NCI-H446 (cell line): Measurements from ENCODE around the gene PLEKHO1.
"Not testable (repeated sequence)": the region's sequence is repeated elsewhere in the genome, so short reads cannot be mapped to it uniquely, and the experiment has no call there.

ENCODE experiments used
- DNase-seq, 2 experiments: peaks; one replicate each; lab custom pipeline; 2025; lab: John Stamatoyannopoulos, UW

Gene PLEKHO1, protein sequence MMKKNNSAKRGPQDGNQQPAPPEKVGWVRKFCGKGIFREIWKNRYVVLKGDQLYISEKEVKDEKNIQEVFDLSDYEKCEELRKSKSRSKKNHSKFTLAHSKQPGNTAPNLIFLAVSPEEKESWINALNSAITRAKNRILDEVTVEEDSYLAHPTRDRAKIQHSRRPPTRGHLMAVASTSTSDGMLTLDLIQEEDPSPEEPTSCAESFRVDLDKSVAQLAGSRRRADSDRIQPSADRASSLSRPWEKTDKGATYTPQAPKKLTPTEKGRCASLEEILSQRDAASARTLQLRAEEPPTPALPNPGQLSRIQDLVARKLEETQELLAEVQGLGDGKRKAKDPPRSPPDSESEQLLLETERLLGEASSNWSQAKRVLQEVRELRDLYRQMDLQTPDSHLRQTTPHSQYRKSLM

DNA sequence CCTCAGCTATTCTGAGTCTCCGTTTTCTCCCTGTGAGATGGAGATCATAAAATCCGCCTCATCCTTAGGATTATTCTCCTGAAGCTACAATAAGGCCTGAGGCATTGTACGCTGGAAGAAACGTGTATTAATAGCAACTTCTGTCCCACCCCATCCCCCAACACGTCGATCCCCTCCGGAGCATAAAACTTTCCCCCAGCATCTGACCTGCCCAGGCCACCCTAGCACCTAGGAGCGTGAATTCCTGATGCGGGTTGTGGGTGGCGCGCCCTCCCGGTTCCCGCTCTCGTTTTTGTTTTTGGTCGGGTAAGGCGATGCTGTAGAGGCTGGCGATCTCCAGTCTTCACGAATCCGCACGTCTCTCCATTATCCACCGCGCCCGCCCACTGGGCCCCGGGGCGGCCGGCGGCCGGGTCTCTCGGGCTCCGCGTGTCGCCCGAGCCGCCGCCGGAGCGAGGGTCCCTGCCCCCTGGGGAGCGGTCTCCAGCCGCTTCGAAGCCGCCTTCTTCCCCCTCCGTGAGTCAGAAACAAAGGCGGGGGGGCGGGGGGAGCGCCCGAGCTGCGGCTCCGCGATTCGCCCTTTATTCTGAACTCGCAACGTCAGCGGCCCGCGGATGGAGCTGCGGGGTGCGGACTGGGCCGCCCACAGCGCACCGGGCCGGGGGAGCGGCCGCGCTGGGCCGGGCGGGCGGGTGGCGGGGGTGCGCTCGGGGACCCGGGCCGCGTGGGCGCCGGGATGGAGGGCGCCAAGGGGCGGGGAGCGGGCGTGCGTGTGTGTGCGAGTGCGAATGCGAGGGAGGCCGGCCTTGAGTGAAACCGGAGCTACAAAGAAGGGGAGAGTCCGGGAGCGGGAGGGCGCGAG, at the start of gene PLEKHO1:
Gene PLEKHO1, plus strand, starts transcription at position 646 of the 862 bp plus-strand sequence. CDS start 342 bp downstream, outside the sequence.
- peak; percentile 62 to 78 for DNase-seq

DNA sequence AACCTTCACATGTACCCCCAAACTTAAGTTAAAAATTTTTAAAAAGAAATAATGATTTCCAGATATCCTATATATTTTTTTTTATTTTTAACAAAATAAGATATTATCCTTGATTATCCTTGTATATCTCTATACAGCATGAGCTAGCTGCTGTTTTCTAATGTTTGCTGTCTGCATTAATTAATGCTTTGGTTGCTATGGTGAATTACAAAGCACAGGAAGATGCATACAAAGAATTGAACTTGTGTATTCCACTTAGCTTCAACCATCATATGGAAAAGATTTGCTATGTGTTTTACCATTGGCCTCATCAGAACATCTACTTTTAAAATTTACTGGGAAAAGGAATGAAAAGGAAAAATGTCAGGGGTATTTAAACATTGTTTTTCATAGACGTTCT, 46.7 kb upstream of the PLEKHO1 start:
- DNase-seq: no peak

DNA sequence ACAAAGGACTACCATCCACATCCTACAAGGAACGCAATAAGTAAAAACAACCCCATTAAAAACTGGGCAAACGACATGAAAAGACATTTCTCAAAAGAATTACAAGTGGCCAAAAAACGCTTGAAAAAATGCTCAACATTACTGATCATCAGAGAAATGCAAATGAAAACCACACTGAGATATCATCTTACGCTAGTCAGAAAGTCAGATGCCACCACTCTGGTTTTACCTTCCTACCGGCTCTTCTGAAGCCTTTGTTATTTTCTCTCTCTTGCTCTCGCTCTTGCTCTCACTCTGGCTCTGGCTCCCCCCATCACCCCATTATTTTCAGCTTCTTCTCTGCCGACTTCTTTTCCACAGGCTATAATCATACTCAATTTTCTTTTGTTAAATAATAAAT, 43.4 kb upstream of the PLEKHO1 start:
- DNase-seq: no peak

DNA sequence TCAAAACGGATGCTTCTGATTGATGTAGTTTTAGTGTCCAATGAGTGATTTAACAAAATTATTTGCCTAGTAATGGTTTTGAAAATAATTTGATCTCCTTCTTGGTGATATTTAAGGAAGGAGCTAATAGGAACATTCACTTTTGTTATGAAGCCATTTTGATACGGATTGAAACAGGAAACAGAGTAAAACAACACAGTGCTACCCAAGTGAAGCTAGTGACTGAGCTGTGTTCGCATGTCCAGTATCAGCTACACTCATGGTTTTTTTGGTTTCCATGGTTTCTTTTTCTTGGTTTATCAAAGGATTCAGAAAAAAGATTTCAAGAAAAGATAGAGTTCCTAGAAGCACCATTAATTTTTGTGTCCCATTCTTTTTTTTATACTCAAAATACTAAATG, 40.1 kb upstream of the PLEKHO1 start:
- no peak for DNase-seq

DNA sequence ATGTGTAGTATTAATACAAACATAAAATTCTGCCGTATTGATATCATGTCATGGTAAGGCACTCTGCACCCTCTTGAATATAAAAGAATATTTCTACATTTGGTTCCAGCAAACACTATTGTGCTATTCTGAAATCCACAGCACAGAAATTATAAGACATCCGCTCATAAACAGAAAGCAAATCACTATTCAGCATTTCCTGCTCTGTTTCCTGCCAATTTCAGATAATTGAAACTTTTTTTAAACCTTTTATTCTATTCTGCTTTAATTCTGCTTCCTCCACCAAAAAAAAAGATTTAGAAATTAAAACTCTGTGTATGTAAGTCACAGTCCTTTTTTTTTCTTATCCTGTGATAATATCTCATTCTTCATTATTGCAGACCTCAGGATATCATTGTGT, 39.6 kb upstream of the PLEKHO1 start:
- DNase-seq: no peak

DNA sequence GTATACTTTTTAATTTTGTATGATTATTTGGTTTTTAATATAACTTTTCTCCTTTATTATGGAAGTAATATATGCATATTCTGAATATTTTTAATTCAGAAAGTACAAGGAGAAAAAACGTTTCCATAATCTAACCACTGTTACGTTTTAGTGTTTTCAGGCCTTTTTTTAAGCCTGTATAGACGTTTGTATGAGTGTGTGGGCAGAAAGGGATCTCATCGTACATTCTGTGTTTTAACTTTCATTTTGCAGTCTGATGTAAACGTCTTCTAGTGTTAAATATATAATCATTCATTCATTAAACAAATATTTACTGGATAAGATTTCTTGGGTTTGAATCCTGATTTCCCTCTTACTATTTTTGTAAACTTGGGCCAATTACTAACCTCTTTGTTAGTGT, 38.0 kb upstream of the PLEKHO1 start:
- no peak for DNase-seq

DNA sequence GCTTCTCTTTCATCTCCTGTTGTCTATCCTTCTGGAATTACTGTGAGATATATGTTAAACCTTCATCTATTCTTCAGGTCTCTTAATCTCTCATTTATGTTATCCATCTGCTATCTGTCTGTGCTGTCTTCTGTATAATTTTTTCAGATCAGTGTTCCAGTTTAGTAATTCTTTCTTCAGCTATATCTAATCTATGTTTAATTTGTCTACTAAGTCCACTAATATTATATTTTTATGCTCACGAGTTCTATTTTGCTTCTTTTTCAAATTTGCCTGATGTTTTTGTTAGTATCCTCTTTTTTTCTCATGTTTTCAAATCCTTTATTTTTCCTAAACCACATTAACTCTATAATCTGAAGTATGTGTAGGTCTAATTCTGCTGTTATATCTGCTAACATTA, 34.6 kb upstream of the PLEKHO1 start:
- DNase-seq: no peak

DNA sequence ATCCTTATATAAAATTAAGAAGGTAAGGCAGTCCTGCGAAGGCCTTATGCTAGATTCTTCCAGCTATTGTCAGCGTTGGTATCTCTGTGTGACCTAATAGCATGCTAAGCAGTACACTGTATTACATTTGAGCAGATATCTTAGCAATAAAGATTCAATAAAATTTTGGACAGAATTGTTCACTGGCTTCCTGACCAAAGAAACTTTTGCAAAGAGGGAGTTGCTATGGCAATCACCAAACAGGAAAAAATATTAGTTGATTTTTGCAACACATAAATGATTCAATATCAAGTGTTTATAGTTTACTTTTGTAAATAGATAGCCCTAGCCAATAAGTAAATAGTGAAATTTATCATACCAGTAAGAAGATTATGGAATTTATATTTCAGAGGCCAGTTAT, 31.0 kb upstream of the PLEKHO1 start:
- no peak for DNase-seq

DNA sequence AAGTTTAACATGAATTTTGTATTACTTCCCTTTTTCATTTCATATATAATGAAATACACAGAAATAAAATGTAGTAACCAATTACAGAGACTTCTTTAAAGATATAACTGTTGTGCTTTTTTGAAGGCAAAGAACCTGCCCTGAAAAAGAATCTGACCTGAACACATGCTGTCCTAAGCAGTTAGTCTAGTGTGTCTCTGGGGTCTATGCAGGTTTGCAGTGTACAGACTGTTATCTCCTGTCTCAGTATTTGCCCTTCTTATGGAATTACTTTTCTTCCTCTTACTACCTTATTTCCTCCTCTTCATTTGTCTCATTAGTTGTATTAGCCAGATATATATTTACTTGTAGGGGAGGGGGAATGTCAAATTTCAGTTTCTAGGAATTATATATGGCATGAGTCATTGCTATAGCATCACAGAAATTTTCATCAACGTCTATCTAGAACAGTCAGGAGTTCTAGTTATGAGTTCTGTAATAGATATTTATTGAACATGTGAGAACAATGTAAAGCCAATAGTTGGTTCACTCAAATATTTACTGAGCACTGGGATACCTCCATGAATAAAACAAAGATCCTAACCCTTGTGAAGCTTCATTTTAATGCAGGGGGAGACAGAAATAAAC, 28.4 kb upstream of the PLEKHO1 start:
- no peak for DNase-seq

DNA sequence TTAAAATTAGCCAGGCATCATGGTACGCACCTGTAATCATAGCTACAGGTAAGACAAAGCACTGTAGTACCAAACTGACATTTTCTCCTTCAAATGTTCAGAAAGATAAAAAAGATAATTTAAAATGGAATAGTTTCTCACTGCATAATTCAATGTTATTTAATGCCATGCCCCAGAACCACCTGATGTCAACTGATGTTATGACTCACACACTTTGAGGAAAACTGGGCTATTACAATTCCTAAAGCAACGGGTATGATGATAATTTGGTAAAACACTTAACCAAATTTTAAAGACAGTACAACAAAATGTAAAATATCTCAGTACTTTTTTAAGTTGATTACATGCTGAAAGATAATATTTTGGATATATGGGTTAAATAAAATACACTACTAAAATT, 22.9 kb upstream of the PLEKHO1 start:
- no peak for DNase-seq

DNA sequence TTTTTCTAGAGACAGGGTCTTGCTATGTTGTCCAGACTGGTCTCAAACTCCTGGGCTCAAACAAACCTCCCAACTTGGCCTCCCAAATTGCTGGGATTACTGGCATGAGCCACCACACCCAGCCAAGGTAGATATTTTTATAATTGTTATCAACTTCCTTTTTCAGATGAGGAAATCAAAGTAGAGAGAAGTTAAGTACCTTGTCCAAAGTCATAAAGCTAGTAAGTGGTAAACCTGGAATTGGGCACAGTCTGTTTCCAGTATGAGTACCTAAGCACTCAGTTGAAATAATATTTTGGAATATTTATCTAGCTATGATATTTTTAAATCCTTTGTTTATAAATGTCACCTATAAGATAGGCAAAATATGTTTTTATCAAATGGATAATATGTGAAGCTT, 22.3 kb upstream of the PLEKHO1 start:
- DNase-seq: no peak

DNA sequence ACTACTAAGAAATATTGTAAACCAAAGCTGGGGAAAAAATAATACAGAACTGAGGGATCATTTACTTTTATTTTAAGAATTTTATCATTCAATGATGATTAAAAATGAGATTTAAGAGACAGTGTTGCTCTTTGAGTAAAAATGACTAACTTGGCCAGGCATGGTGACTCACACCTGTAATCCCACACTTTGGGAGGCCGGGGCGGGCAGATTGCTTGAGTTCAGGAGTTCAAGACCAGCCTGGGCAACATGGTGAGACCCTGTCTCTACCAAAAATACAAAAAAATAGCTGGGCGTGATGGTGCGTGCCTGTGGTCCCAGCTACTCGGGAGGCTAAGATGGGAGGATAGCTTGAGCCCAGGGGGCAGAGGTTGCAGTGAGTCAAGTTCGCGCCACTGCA, 21.8 kb upstream of the PLEKHO1 start:
- no peak for DNase-seq

DNA sequence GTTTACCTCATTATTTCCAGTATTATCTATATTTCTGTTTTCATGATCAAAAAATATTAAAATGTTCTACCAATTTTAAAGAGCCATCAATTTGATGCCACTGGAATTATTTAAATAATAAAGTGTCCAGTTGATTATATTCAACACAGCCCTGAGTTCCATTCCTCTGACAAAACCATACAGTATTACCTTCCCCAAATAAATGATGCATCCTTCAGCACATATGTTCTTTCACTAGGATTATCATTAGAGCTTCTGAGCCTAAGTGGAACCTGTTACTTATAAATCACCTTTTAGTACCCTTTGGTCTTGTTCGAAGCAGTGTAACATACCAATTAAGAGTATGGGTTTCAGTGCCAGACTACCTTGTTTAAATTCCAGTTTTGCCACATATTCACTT, 17.3 kb upstream of the PLEKHO1 start:
- no peak for DNase-seq

DNA sequence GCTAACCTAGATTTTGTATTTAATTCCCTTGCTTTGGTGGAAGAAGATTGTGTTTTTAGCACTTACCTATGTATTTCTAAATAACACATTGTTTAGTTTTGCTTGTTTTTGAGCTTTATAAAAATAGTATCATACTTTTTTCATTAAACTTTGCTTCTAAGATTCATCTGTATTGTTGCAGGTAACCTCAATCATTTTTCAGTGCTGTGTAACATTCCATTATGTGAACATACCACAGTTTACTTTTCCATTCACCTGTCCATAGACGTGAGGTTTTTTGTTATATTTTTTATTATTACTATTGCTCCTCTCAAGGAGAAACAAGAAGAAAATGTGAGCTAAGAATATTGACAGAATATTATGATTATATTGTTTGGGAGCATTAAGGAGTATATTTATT, 15.2 kb upstream of the PLEKHO1 start:
- no peak for DNase-seq

DNA sequence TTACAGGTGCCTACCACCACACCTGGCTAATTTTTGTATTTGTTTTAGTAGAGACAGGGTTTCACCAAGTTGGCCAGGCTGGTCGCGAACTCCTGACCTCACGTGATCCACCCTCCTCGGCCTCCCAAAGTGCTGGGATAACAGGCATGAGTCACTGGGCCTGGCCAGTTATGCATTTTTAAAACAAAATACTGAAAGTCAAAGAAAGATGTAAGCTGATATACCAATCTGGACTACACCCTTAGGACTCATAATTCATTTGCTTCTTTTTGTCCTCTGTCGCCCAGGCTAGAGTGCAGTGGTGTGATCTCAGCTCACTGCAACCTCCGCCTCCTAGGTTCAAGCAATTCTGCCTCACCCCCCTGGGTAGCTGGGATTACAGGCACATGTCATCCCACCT, 14.3 kb upstream of the PLEKHO1 start:
- DNase-seq: not testable (repeated sequence)

DNA sequence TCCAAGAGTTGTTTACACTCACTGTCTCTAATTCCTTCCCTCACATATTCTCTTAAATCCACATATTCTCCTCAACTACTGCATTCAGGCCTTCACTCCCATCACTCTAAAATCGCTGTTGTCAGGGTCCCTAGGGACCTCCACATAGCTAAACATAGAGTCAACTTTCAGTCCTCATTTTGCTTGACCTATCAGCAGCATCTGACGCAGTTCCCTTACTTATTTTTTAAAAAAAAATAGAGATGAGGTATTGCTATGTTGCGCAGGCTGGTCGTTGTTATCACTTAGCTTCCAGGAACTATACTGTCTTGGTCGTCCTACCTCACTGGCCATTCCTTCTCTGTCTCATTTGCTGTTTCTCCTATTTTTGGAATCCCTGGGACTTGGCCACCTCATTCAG, 11.7 kb upstream of the PLEKHO1 start:
- DNase-seq: no peak

DNA sequence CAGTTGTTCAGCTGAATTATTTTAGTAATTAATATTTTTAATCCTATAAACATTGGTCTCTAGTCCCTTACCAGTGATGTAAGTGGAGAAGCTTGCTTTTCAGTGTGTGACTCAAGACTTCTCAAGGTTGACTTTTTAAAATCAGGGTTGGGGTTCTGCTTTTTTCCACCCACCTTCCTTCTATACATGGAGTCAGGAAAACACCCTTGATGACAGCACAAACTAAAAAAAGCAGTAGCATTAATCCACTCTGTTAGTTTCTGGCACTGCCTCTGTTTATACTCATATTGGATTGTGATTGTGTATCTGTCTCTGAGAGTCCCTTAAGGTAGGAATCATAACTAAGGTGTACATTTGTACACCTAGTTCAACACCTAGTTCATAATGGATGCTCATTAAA, 8.3 kb upstream of the PLEKHO1 start:
- DNase-seq: no peak

DNA sequence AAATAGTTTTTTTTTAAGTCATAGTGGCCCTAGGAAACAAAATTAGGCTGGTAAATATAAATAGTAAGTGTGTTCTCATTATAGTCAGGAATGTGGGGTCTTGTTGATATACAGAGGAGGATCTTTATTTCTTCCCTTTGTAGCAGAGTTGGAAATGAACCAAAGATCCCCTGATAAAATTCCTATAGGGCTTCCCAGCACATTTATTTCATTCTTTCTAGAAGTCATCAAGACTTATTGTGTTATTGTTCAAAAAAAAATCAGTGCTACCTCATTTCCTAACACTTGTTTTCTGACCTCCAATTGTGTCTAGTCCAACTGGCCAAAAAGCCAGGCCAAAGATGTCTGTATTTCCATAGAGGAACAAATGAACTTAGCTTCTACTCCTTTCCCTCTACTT, 7.6 kb upstream of the PLEKHO1 start:
- no peak for DNase-seq

DNA sequence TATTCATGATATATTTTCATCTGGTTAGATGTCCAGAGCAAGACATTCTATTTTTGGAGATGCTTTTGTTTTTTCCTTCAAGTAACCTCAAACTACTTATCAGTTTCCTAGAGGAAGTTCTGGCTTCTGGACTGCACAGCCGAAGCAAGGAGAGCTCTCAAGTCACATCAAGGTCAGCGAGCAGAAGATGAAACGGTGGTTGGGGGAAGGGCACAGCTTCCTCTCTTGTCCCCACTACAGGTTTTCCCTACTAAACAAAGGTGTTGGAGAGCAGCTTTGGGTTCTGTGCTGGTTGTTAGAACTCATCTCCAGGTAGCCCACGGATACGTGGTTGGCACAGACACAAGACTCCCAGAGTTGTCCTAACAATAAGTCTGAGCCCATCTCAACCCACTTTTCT, 5.1 kb upstream of the PLEKHO1 start:
- DNase-seq: no peak

DNA sequence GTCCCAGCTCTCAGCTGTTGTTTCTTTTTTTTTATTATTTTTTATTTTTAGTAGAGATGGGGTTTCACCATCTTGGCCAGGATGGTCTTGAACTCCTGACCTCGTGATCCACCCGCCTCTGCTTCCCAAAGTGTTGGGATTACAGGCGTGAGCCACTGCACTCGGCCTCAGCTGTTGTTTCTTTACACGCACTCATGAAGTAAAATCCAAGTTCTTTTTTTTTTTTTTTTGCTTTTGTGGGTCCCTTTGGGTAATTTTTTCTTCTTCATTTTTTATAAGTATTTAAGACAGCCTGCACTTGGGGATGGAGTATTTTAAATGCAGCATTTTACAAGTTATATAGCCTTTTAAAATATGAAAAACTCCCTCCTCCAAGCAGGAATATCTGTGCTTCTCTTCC, 3.7 kb upstream of the PLEKHO1 start:
- not testable (repeated sequence) for DNase-seq

DNA sequence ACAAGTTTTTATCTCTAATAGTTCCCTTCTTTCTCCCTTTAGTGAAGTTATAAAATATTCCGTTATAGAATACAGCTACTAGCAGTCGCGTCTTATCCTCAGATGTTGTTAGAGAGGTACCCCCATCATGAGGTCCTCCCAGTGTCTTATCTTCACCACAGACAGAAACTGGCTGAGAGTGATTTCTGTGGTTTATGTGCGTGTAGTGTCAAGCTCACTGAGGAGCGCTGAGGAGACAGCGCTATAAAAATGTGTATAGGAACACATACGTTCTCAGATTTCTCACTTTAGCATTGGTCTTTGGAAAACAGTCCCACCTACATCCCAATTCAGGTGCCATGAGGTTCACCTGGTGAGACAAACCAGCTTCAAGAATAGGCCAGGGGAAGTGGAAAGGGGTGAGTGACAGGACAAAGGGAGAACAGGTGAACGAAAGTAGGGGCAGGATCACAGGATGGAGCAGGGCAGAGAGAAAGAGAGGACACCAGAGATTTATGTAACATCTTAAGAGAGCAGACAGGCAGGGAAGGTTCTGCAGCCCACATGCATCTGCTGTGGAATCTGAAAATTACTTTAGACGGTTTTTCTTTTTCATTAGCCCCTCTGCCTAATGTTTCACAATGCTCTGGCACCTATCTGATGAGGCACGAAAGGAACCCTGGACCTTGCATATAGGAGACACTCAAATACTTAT, 2.7 kb upstream of the PLEKHO1 start:
- DNase-seq: no peak

DNA sequence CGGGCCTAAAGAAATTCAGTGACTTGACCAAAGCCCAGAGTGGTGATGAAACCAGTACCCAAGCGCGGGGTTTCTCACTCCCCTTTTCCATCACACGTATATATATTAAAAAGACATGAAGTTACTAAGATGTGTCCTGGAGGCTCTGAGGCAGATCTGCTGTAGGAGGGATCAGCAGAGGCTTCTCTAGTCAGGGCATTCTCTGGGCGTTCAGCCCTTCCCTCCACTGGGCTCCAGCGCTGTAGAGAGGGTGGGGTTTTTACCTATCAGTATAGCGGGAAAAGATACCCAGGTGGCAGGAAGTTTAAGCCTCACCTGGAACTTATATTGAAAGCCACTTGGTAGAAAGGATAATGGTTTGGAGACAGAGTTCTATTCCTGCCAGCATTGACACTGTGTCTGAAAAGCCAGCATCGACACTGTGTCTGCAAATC, 862 bp upstream of the PLEKHO1 start:
- DNase-seq: no peak
